SK-N-DZ (cell line): ENCODE measurements around the gene ADAMTS14.
"Not testable (repeated sequence)": the region's sequence is repeated elsewhere in the genome, so short reads cannot be mapped to it uniquely, and the experiment has no call there.

Experiments
- DNase-seq: peaks from one replicate; pipeline ENCODE4 v3.0.0-alpha.2; 2015; ENCODE audit warnings: low spot score

Gene ADAMTS14

GRCh38 chr10:70658582-70659136, 13.6 kb upstream of the ADAMTS14 start:
- no peak for DNase-seq

GRCh38 chr10:70659306-70659705, 13.0 kb upstream of the ADAMTS14 start:
- DNase-seq, result no peak

DNA sequence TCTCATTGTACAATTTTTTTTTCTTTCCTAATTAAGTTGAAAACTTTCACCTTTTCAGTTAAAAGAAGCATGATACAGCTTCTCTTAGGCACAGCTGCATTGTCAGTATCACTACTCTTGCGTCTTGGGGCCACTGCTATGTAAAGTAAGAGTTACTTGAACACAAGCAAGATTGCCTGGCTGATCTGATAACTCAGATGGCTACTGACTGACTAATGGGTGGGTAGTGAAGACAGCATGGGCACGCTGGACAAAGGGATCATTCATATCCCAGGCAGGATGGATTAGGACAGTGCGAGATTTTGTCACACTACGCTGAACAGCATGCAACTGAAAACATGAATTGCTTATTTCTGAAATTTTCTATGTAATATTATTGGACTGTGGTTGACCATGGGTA, 11.6 kb upstream of the ADAMTS14 start:
- no peak for DNase-seq

GRCh38 chr10:70661623-70662361, 10.5 kb upstream of the ADAMTS14 start:
- DNase-seq, result no peak

DNA sequence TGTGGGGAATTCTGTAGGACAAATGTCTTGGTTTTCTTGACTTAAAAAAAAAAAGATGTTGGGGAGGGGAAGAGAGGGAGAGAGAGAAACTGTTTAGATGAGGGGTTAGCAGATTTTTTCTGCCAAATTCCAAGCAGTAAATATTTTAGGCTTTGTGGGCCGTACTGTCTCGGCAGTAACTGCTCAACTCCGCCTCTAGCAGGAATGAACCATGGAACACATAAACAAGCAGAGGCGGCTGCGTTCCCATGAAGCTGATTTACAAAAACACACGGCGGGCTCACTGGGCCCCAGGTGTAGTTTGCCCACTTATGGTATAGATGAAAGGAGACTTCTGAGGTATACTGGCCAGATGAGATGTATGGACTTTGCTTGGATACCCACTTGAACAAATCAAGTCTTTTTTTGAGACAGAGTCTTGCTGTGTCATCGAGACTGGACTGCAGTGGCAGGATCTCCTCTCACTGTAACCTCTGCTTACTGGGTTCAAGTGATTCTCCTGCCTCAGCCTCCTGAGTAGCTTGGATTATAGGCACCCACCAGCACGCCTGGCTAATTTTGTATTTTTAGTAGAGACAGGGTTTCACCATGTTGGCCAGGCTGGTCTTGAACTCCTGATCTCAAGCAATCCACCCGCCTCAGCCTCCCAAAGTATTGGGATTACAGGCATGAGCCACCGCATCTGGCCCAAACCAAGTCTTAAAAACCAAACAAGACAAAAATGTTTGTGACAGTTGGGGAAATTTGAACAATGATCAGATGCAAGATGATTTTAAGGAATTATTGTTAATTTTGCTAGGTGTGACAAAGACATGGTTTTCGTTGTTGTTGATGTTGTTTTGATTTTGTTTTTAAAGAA, 9.7 kb upstream of the ADAMTS14 start:
- no peak for DNase-seq

DNA sequence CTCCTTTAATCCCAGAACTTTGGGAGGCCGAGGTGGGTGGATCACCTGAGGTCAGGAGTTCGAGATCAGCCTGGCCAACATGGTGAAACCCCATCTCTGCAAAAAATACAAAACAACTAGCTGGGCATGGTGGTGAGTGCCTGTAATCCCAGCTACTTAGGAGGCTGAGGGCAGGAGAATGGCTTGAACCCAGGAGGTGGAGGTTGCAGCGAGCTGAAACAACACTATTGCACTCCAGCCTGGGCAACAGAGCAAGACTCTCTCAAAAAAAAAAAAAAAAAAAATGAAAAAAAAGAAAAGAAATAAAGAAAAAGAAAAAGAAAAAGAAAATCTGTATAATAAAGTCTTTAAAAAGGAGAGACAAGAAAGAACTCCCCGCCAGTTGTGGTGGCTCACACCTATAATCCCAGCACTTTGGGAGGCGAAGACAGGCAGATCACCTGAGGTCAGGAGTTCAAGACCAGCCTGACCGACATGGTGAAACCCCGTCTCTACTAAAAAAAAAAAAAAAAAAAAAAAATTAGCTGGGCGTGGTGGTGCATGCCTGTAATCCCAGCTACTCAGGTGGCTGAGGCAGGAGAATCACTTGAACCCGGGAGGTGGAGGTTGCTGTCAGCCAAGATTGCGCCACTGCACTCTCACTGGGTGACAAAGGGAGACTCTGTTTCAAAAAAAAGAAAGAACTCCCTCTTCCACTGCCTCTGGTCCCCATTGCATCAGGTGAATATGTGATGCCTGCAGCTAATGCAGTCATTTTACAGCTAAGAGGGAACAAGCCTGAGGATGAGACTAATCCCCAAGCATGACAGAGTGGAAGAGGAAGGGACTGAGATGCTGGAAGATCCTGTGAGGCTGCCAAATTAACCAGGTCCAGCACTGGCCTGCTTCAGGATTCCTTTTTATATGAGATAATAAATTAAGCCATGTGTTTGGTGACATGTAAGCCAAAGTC, 8.6 kb upstream of the ADAMTS14 start:
- DNase-seq, result not testable (repeated sequence)

DNA sequence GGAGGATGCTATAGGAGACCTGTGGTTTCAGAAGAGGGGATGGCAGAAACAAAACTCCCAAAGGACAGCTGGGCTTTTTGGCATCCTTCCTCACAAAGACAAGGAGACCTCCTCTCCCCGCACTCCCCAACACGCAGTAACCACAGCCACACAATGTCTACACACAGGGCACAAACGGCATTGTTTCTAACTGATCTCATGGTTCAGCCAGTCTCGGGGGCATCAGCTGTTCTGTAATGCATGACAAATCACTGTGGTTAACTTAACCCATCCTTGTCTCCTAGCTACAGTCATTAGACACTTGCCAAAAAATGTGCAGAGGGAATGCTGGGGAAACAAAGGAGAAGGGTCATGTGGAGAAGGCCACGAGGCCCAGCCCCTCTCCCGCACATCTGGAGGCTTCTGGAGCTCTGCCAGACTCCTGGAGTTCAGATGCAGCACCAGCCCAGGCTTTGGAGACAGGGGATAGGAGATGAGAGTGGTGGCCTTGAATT, 7.6 kb upstream of the ADAMTS14 start:
- DNase-seq, result no peak

DNA sequence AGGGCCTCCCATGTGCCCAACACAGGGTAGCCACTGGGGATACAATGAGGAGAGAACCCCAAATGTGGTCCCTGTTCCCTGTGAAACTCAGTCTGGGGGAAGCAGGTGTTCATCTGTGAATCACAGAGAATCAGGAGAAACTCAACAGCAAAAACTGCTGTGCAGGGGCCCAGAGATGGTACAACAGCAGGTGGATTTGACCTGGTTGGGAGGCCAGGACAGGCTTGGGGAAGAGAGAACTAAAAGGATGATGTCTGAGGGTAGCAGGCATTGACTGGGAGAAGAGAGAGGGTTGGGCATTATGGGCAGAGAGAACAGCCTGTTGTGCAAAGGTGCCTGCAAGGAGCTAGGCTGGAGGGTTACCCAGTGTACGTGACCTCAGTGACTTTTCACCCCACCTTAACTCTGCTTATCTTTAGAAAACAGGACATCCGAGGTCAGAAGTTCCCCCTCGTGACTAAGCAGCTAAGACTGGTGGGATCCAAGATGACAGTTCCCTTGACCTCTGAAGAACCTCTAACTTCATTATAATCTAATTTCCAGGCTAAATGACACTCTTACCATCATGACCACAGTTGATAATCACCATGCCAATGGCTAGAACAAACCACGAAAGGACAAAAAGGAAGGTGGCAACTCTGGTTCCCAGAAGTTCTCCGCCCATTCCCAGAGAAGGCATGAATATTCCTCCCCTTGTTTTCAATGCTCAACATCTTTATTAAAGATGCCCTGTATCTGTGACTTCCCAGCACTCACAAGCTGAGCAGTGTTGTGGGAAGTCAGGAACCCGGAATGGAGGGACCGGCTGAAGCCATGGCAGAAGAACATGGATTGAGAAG, 5.1 kb upstream of the ADAMTS14 start:
- no peak for DNase-seq

DNA sequence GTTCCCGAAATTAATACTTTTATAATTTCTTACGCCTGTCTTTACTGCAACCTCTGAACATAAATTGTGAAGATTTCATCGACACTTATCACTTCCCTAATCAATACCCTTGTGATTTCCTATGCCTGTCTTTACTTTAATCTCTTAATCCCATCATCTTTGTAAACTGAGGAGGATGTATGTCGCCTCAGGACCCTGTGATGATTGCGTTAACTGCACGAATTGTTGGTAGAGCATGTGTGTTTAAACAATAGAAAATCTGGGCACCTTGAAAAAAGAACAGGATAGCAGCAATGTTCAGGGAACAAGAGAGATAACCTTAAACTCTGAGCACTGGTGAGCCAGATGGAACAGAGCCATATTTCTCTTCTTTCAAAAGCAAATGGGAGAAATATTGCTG, 4.5 kb upstream of the ADAMTS14 start:
- DNase-seq, result not testable (repeated sequence)

GRCh38 chr10:70668454-70668970, 3.8 kb upstream of the ADAMTS14 start:
- no peak for DNase-seq

- no peak for DNase-seq
Measured at GRCh38 chr10:70669015-70669414, 3.3 kb upstream of the ADAMTS14 start.

DNA sequence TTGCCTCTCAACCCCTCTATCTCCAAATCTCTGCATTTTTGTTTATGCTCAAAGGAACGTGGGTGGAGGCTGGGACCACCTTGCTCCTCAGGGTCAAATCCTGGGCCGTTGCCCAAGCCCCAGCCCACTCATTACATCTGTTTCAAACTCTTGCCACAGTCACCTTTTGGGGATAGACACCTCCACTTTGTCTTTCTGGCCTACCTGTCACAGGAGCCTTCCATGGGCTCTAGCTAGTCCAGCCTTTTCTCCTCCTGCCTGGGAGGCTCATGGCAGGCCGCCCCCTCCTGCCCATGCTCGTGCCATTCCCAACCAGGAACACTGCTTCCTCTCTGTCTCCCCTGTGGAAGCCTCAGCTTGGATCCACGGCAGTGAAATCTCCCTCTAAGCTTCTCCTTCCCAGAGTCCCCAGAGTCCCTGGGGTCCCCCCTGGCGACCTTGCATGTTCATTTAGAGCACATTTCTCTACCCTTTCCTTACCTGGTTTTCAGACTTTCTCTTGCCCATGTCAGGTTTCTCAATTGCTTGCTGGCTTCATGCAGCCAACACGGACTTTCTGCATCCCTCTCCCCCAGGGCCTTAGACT, 2.5 kb upstream of the ADAMTS14 start:
- DNase-seq, result no peak

- DNase-seq, result no peak
Measured at GRCh38 chr10:70671619-70672164, 614 bp upstream of the ADAMTS14 start.

DNA sequence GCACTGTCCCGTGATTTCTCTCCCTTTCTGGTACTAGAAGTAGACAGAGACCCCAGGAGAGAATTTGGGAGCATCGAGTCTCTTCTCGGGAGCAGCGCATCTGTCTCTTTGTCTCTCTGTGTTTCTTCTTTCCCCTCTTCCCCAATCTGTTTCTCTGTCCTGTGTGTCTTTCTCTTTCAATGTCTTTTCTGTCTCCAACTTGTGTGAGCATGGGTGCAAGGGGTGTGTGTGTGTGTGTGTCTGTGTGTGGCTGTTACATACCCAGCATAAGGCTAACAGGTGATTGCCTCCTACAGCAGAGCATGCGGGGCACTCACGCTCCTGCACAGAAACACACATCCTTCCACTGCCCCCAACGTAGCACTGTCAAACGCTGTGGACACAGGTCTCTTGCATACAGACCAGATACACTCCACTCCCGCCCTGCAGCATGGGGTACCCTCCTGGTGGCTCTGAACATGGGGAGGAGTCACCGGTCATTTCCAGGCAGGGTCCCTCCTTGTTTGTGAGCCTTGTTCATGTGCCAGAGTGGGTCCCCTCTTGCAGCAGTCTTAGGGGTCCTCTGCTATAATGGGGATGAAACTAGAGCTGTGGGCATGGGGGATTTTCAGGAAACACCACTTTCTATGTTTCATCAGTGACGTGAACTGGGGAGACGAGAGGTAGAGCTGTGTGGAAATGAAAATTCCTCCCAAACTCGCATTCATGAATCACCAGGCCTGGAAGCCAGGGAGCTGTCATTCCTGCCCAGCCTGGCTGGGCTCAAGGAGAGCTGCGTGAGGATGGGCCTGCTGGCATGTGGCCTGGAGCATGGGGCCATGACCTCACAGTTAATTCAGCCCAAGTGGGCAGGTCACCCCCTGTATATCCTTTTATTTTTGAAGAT, 980 bp downstream of the ADAMTS14 start:
- DNase-seq, result no peak

- no peak for DNase-seq
Measured at GRCh38 chr10:70673929-70674559, 1.7 kb downstream of the ADAMTS14 start.

DNA sequence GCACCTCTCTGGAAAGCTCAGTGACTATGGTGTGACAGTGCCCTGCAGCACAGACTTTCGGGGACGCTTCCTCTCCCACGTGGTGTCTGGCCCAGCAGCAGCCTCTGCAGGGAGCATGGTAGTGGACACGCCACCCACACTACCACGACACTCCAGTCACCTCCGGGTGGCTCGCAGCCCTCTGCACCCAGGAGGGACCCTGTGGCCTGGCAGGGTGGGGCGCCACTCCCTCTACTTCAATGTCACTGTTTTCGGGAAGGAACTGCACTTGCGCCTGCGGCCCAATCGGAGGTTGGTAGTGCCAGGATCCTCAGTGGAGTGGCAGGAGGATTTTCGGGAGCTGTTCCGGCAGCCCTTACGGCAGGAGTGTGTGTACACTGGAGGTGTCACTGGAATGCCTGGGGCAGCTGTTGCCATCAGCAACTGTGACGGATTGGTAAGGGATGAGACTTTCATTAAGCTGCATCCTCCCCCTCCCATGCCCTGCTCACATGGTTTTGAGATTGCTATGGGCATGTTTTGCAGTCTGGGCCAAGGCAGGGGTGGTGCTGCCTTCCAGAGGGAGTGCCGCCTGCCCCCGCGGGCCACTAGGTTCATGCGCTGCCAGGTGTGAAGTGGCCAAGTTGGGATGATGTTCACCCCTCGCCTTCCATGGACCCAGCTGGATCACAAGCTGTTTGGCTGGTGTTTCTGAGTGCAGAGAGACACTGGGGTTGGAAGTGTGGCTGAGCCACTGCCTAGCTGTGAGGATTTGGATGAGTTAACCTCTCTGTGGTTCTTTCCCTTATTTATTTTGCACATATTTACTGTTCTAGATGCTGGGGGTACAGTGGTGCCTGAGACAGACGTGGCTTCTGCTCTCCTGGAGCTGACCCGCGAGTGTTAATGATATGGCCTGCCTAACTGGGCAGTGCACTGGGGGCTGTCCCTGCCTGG, 2.5 kb downstream of the ADAMTS14 start:
- no peak for DNase-seq
